Measurements from ENCODE around the gene SLC16A5. TPM values are rescaled to one million over a fixed set of nuclear protein-coding genes. Genes with fewer than 3 reads are reported as not detected.
"Not testable (repeated sequence)": the region's sequence is repeated elsewhere in the genome, so short reads cannot be mapped to it uniquely, and the experiment has no call there.

The SLC16A5 gene
- total RNA-seq, 1 experiment from 2014 or later: 8.8 TPM

DNA sequence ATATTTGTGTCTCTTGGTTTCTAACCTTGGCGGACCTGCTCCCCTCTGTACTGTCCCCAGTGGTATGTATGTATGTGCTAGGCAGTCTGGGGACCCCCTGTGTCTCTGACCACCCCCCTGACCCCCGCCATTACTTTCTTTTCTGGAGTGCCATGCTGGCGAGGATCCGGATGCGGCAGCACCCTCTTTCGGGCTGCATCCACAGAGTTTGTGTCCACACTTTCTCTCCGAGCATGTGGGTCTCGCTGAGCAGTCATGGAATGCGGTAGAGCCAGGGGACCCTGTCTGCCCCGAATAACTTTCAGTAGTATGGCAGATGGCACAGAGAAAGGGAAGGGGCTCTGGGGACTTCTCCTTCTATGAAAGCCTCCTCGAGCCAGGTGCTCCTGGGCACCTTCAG is 23.7 kb upstream of the SLC16A5 start:
- no peak for DNase-seq (ENCODE audit: low read depth)

DNA sequence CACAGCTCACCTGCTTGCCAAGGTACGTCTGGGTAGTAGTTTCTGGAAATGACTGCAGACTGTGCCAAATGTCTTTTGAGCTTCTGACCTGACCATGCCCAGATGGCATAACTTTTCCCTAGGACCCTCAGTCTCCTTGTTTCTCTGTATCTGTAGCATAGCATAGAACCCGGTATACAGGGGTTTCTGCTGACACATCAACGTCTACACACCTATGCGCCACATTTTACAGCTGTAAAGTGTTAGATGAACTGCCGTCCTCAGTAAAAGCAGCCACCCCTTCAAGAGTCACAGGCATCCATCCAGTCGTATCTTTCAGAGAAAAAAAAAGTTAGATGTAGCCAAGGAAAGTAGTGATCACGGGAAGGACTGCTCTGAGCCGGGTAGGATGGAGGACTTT is 23.3 kb upstream of the SLC16A5 start:
- no peak for DNase-seq (ENCODE audit: low read depth)

DNA sequence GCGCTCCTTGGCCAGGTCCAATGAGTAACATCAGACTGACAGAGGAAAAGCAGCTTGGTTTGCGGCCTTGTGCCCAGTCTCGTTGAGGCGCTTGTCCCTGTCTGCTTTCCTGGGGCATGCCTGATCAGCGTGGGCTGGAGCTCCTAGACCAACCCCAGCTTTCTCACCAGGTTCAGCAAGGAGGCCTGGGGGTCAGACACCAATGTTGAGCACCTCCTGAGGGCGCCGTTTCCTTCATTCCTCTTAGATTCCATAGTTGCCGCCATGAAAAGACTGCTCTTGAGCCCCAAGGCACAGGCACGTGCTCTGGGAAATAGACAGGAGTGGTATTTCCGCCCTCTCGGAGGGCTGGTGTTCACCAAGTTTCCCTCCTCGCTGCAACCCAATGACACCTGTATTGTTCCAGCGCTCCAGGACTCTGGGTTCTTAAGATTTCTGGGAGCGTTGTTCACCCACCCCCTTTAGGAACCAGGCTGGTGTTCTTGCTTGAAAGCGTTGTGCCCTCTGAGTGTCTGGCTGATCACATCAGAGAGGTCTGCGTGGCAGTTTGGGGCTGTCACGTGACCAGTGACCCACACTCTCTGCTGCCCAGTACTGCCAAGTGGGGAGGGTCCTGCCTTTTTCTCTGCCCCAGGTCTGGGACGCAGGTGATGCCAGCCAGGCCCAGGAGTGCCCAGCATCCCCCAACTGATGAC is 22.7 kb upstream of the SLC16A5 start:
- no peak for DNase-seq (ENCODE audit: low read depth)

DNA sequence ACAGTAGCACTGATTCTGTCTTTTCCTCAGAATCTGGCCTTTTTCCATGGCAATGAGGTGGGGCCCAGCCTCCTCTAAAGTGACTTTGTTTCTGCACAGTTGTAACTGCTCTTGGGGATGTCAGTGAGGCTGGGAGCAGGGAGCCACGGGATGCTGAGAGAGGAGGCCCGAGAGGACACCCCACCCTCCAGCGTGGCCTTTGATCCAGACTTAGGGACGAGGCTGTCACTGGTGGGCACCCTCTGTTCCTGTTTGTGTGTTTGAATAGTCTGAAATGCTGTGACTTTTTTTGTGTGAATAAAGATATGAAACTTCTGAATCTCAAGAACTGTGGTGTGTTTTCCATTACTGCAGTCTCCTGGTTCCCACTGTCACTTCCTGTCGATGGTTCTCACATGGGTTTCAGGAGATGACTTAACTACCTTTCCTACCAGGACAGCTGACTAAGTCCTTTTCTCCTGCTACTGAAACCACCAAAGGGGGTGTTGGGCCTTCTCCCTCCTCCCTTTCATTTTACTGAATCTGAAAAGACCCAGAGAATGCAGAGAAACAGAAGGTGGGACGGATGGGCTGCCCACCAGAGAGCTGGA is 22.1 kb upstream of the SLC16A5 start:
- no peak for DNase-seq (ENCODE audit: low read depth)

DNA sequence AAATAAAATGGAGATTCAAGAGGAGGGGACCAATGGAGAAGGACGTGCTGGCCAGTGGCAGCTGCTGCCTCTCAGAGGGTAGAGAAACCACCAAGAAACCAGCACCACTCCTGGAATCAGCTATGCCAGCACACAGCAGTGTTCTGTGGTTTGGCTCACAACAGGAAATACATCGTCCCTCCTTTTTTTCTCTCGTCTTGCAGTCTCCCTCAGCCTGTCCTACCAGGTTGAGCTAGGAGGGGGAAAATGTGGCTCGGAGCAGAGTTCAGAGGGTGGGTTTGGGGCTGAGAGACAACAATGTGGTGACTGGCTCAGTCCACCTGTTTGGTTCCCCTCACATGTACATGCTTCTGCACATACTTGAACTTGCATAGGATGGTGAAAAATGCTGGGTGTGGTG is 19.9 kb upstream of the SLC16A5 start:
- no peak for DNase-seq (ENCODE audit: low read depth)

DNA sequence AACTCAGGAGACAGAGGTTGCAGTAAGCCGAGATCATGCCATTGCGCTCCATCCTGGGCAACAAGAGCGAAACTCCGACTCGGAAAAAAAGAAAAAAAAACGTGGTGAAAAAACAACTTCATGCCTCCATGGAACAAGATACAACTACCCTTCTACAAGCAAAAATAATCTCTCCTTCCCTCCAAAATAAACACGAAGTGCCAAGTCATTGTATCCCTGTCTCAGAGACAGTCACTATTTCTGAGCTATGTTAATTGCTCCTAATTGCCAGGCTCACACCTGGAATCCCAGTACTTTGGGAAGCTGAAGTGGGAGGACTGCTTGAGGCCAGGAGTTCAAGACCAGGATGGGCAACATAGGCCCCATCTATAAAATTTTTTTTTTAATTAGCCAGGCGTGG is 19.0 kb upstream of the SLC16A5 start:
- no peak for DNase-seq (ENCODE audit: low read depth)

DNA sequence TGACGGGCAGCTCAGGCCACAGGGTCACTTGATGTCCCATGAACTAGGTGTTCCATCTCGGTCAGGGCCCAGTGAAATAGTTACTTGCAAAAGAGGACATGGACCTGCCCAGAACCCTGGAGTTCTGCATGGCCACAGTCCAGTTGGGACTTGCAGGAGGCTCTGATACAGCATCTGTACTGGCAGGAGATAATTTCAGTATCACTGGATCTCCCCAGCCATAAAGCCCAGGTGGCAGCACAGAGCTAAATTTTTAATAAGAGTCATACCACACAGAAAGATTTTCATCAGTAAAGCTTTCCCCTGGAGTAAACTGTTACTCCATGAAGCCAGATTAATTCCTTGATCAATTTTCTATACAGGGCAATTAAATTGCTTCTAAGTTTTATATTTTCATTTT is 18.0 kb upstream of the SLC16A5 start:
- no peak for DNase-seq (ENCODE audit: low read depth)

DNA sequence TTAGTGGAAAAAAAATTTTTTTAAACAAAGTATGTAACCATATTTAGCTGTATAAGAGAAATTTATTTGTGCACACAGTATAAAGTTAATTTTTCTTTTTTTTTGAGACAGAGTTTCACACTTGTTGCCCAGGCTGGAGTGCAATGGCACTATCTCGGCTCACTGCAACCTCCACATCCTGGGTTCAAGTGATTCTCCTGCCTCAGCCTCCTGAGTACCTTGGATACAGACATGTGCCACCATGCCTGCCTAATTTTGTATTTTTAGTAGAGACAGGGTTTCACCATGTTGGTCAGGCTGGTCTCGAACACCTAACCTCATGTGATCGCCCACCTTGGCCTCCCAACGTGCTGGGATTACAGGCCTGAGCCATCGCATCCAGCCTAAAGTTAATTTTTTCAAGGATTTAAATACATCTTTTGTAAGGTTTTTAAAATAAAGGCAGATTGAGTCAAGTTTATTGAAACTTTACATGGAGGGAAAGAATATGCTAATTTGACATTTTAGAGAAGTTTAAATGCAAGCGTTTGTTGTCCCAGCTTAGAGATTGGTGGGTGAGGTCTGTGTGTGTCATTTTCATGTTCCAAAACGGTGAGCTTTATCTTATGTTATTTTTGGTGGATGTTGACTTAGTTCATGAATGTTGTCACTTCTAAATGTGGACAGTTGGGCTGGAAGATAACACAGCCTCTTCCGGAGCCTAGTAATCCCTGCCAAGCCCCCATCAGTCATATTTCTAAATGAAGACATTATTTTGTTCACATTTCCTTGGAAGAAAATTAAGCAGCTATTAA is 16.1 kb upstream of the SLC16A5 start:
- DNase-seq (ENCODE audit: low read depth): not testable (repeated sequence)

DNA sequence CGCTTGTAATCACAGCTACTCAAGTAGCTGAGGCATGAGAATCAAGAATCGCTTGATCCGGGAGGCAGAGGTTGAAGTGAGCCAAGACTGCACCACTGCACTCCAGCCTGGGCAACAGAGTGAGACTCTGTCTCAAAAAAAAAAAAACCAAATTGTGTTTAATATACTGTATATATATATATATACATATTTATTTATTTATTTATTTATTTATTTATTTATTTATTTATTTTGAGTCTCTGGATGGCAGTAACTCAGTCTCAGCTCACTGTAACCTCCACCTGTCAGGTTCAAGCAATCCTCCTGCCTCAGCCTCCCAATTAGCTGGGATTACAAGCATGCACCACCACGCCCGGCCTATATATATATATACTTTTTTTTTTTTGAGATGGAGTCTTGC is 14.8 kb upstream of the SLC16A5 start:
- DNase-seq (ENCODE audit: low read depth): not testable (repeated sequence)

DNA sequence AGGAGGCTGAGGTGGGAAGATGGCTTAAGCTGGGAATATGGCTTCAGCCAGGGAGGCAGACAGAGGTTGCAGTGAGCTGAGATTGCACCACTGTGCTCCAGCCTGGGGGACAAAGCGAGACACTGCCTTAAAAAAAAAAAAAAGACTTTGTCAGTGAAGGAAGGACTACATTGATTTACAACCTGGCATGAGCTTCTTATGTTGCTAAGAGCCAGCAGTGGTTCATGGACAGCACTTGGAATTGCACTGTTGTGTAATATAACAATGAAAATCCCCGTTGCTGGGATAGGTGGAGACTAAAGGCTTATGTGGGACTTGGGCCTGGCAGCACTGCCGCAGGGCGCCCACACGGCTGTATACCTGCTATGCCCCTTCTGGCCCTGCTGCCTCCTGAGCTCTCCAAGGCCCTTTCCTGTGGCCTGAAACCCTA is 14.1 kb upstream of the SLC16A5 start:
- no peak for DNase-seq (ENCODE audit: low read depth)

DNA sequence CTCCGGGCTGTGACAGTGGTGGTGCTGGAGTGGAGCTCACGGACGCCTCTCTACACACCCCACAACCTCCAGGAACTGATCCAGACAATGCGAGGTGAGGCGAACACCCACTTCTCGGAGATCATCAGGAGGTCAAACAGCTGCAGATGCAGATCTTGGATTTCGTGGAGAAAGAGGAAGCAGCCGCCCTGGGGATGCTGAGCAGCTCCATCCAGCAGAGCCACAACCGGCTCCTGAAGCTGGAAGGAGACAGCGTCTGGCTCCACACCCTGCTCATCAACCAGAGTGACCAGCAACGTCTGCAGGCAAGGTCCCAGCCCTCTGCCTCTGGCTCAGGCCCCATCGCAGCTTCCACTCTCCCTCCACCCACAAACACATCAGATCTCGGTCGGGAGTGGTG is 13.2 kb upstream of the SLC16A5 start:
- DNase-seq (ENCODE audit: low read depth): no peak

DNA sequence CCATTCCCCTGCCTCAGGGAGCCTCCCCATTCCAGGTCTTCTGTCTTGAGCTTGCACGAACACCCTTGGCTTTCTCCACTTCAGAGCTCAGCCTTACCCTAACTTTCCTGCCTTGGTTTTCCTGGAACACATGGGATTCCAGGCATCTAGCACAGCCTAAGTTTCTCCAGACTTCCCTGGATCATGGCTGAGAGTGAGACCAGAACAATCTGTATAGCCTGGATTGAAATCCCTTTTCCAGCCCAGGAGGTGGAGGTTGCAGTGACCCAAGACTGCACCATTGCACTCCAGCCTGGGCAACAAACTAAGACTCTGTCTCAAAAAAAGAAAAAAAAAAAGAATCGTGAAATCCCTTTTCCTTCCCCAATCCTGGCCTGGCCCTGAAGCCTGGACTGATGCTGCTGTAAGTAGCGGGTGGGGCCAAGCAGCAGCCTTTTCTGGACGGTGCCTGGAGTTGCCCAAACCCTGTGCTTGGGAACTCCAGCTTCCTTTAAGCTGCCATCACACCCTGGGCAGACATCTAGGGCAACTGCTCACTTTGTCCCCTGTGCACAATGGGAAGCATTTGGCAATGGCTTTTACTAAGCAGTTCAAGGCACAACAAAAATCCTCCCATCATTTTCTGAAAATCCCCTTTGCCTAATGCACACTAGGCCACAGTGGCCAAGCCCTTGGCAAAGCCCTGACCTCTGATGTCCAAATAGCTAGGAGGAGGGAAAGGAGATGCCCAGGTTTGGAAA is 12.0 kb upstream of the SLC16A5 start:
- no peak for DNase-seq (ENCODE audit: low read depth)

DNA sequence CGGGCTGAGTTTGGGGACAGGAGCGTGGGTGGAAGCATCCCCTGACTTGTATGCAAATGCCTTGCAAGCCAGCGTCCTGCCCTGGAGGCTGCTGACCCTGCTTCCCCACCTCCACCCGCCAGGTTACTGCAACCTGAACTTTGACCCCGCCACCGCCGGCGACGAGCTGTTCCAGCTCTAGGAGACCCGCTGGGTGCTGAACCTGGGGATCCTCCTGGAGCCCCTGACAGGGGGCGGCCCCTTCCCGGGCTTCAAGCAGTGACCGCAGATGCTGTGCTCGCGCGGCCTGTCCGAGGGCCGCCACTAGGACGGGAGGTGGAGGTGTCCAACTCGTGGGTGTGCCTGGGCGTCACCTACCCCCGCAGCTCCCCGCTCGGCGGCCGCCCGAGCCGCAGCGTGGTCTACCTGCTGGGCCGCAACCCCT is 10.7 kb upstream of the SLC16A5 start:
- no peak for DNase-seq (ENCODE audit: low read depth)

DNA sequence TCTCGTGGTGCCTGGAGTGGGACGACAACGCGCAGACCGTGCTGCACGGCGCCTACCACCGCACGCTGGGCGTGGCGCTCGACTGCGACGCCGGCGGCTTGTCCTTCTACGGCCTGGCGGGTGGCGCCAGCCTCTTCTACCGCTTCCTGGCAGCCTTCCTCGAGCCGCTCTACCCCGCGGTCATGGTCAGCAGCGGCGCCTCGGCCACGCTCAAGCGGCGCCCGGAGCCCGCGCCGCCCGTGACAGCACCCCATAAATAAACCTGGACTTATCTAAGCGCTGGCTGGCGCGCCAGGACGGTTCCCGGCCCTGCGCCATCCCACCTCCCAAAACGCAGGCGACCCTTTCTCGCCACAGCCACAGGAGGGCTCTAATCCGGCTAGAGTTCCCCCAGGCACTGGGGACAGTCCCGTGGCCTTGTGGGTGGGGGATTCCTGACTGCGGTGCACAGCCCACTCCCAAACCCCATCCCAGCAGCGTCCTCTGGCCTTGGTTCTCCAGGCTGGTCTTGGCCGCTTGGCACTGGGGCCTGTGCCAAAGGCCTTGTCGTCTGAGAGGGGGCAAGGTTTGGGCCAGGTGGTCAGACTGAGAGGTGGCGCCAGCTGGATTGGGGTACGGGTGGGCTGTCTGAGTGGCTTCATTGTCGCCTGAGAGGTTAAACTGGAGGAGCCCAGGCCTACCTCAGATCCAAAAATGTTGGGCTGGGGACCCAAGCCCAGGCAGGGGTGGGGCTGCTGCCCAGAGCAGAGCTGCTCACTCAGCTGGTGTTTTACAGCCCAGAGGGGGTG is 10.1 kb upstream of the SLC16A5 start:
- no peak for DNase-seq (ENCODE audit: low read depth)

DNA sequence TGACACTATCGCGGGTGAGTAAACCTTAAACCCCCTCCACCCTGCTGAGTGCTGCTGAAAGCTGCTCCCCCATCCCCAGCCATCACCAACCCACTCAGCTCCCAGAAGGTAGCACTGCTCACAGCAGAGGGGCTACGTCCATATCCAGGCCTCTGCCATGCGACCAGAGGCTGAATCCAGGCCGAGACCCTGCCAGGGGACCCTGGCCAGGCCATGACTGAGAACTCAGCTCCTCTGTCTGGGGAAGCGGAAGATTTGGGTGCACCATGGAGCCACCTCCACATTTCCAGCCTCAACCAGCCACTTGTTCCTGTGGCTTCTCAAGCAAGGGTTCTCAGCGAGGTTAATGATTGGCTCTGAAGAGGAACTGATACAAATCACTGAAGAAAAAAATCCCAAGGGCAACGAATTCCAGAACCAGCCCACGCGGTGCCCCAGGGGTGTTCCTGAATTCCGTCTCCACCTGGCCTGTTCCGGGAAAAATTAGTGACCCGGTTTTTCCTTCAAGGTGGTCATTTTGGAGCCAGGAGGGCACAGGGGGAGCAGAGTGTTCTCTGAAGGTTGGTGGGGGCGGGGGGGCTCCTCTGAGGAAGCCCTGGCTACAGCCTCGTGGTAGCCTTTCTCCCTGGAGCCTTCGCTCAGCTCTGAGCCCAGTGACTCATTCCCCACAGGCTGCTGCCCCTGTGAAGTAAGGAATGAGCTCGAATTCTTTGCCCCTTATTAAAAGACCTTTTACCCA is 9.3 kb upstream of the SLC16A5 start:
- peak; percentile 69 for DNase-seq (ENCODE audit: low read depth)

DNA sequence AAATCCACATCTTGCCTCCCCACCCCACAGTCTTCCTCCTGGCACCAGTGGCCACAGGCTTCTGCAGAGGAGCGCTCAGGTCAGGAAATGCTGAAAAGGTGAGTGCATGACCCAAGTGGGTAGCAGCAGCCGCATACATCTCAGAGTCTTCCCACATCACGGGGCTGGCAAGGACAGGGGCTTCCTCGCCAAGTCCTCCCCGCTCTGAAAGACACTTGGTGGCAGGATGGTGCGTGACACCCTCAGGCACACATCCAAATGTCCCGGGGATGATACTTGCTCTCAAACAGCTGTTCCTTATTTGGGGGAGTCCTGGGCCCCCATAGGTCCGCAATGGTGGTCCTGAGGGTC is 8.8 kb upstream of the SLC16A5 start:
- peak; percentile 45 for DNase-seq (ENCODE audit: low read depth)

DNA sequence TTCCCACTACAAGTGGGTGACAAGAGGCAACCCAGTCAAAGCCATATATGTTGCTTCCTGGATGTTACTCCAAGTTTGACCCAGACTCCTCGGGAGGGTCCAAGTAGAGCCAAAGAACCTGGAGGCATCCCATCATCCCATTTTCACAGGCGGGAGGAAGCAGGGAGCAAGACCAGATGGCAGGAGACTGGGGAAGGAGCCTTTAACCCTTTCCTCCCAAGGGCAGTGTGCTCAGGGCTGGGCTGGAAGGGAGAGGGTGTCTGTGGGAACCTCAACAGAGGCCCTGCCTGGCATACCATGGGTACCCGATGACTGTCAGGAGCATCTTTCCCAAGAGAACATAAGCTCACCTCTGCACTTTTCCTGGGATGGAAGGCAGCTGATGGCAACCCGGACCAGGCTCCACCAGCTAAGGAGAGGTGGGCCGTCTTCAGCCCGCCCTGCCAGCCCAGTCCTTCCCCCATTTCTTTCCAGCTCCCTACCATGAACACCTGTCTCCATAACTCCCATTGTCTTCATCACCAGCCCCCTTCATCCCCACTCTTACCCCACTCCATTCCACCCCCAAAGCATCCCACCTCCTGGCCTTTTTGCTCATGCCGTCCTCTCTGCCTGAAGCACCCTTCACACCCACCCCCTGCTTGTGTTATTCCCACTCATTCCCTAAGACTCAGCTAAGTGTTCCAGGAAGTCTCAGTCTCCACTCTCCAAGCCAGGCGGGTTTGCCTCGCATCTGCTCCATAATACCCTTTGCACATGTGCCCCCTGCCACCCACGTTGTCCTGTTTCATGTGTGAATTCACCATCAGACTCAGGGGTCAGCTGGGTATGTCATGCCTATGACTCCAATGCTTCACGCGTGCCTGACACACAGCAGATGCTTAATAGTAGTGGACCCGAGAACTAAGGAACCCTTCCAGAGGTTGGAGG is 5.9 kb upstream of the SLC16A5 start:
- no peak for DNase-seq (ENCODE audit: low read depth)

DNA sequence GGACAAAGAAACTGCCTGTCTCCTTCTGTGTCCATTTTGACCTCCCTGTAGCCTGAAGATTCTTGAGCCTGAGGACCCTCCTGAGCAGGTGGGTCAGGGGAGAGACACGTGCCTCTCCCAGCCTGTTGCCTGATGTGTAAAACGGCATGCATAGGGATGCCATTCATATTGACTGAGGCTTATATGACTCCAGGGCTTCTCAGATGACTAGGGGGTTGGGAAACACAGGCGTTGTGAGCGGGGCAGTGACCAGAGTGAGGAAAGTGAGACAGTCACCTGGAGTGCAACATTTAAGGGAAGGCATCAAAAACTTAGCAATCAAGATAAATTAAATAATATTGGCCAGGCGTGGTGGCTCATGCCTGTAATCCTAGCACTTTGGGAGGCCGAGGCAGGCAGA is 5.1 kb upstream of the SLC16A5 start:
- DNase-seq (ENCODE audit: low read depth): no peak

DNA sequence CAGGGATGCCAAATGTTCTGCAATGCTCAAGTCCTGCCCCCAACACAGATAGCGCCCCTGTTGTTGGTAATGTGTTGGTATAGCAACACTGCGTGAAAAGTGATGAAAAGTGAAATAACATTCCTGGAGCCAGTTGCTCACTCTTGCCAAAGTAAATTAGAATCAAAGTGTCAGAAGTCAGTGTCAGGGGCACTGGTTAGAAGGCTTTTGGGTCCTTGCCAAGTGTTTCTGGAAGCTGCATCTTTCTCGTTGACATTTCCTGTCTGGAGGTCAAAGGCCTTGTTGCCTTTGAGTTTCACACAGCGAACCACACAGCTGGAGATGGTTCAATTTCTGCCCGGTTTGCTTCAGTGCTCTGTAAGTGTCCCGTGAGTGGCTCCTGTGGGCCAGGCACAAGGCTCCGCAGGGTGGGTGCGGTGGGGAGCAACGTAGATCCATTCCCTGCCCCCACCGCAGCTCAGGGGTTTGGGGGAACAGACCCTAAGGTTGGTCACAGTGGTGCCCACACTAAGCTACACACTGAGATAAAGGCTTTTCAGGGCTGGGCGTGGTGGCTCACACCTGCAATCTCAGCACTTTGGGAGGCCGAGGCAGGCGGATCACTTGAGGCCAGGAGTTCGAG is 3.6 kb upstream of the SLC16A5 start:
- DNase-seq (ENCODE audit: low read depth): no peak

All from RPMI7951 (cell line).